ENCODE data around the gene IRAK4. TPM values are rescaled to one million over a fixed set of nuclear protein-coding genes. Genes with fewer than 3 reads are reported as not detected.

Gene IRAK4
- total and polyA plus RNA-seq, 2 donors (not counting 3 experiments of a cell fraction or from before 2014, with no cell fraction given), result 10.8 to 13.1 TPM

GRCh38 chr12:43760396-43760795 is 1.6 kb downstream of the IRAK4 start:
- Histone ChIP-seq H3K9ac (replicated peaks; ENCODE audit: extremely low read depth, insufficient read depth, low read length) (no peak overlapping the region), H3K36me3 (ENCODE audit: control insufficient read depth in 2 of 2, extremely low read depth in 1 of 2, insufficient read depth in 2 of 2, low read length in 2 of 2) (no peaks in the 10 kb centered on the region), H3K27me3 (ENCODE audit: control insufficient read depth in 2 of 2, insufficient read depth in 2 of 2, low read length in 2 of 2) (no peaks in the 10 kb centered on the region), H3K9me1 (replicated peaks; ENCODE audit: control insufficient read depth, extremely low read depth, insufficient read depth, low read length) (no peaks in the 10 kb centered on the region), H3K79me2 (ENCODE audit: control insufficient read depth, insufficient read depth, low read length) (peaks cover 10% of the 10 kb centered on the region), H3K4me1 (ENCODE audit: control insufficient read depth, extremely low read depth, insufficient read depth, low read length) (peaks cover 17% of the 10 kb centered on the region), H4K20me1 (replicated peaks; ENCODE audit: control insufficient read depth, extremely low read depth, insufficient read depth, low read length) (no peaks in the 10 kb centered on the region), H2AFZ (ENCODE audit: low read depth, low read length) (no peak overlapping the region), H3K9me3 (replicated peaks; ENCODE audit: control insufficient read depth, insufficient read depth, low read length) (no peaks in the 10 kb centered on the region), H3K4me2 (ENCODE audit: insufficient read depth, low read length) (no peak overlapping the region), H3K27ac (ENCODE audit: insufficient read depth, low read depth, low read length) (no peak overlapping the region), H3K4me3 (replicated peaks in 1 of 3; ENCODE audit: insufficient read depth in 1 of 3, low read depth in 1 of 3, low read length in 3 of 3) (no peak overlapping the region)
- ChIA-PET CTCF (interaction anchor here (2.1 to 3.2 kb wide), 2 partner anchors 11 to 45 kb away, joined by 6 to 13 read pairs; partner anchors contain the start of gene TWF1), POLR2A (interaction anchor here (0.7 kb wide), 1 partner anchor 1831 kb away, joined by 4 read pairs; no protein-coding TSS in a partner anchor)
- BruUV-seq (replicated peaks), result no TSS peak
- no peak for DNase-seq (ENCODE audit: low read depth, low spot score)
- dilution Hi-C loops (cut with MboI; ENCODE audit: extremely low pct_ligation_motif_present, low sequenced_read_pairs) (no loop called here), intact Hi-C loops (cut with micrococcal nuclease) (no loop called here)
- FAIRE-seq, result no peak
- TF ChIP-seq FOS (IDR thresholded peaks at IDR 0.05; ENCODE audit: borderline replicate concordance, insufficient read depth, low read length), result no peak
- no peak for TF ChIP-seq EZH2 (IDR thresholded peaks at IDR 0.05; ENCODE audit: borderline replicate concordance, low read depth, low read length, severe bottlenecking)
- no peak for TF ChIP-seq POLR2AphosphoS5 (IDR thresholded peaks at IDR 0.05; ENCODE audit: insufficient read depth, low read depth, low read length)
- TF ChIP-seq MAX (IDR thresholded peaks at IDR 0.05; ENCODE audit: insufficient read depth, insufficient read length), result no peak
- TF ChIP-seq POLR2A (IDR thresholded peaks at IDR 0.05; ENCODE audit: low read depth, low read length), result no peak
- no peak for TF ChIP-seq MYC (IDR thresholded peaks at IDR 0.05; ENCODE audit: low read depth, low read length)
- TF ChIP-seq, protein P1, sequence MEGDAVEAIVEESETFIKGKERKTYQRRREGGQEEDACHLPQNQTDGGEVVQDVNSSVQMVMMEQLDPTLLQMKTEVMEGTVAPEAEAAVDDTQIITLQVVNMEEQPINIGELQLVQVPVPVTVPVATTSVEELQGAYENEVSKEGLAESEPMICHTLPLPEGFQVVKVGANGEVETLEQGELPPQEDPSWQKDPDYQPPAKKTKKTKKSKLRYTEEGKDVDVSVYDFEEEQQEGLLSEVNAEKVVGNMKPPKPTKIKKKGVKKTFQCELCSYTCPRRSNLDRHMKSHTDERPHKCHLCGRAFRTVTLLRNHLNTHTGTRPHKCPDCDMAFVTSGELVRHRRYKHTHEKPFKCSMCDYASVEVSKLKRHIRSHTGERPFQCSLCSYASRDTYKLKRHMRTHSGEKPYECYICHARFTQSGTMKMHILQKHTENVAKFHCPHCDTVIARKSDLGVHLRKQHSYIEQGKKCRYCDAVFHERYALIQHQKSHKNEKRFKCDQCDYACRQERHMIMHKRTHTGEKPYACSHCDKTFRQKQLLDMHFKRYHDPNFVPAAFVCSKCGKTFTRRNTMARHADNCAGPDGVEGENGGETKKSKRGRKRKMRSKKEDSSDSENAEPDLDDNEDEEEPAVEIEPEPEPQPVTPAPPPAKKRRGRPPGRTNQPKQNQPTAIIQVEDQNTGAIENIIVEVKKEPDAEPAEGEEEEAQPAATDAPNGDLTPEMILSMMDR (IDR thresholded peaks at IDR 0.05; ENCODE audit: extremely low read depth in 1 of 2, insufficient read depth in 1 of 2, low read depth in 1 of 2, low read length in 2 of 2), result no peak
- TF ChIP-seq JUN (IDR thresholded peaks at IDR 0.05; ENCODE audit: borderline replicate concordance, insufficient read depth, insufficient read length, low read depth), result no peak
- TF ChIP-seq GATA2 (IDR thresholded peaks at IDR 0.05; ENCODE audit: insufficient read depth, insufficient read length, low read depth, low read length), result no peak
